Measurements from ENCODE around the gene RPP25L.
A peak's percentile ranks its signal among the peaks of the same experiment; 100 is the strongest.

Gene RPP25L

DNA sequence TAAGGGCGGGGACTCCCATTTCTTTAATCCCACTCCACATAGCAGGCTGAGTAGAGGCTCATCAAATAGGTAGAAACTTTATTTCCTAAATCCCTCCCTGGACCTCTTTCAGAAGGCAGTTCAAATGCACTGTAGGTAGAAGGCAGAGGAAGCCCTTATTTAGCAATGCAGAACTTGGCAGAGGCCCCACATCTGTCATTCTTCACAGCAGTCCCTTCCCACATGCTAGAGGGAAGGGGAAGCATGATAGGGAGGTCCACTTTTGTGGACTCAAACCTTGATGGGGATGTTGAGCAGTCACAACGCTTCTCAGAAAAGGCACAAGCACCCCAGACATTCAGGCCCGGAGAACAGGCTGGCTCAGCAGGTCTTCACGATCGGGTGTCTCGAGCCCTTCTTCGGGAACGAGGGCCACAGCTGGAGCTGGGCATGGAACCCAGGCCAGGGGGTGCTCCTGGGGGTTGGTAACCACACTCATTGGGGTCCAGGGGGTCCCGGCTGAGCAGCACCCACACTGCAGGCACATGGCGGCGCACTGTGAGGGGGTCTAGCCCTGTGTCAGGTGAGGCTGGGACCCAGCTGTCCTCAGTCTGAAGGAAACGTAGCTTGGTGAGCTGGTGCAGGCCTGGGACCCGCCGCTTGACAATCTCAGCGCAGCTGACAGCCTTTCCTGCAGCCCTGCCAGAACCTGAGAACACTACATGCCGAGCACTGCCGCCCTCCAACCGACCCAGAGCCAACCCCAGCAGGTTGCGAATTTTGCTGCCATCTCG lies 1.3 kb downstream of the RPP25L start:
- DNase-seq, result no peak

DNA sequence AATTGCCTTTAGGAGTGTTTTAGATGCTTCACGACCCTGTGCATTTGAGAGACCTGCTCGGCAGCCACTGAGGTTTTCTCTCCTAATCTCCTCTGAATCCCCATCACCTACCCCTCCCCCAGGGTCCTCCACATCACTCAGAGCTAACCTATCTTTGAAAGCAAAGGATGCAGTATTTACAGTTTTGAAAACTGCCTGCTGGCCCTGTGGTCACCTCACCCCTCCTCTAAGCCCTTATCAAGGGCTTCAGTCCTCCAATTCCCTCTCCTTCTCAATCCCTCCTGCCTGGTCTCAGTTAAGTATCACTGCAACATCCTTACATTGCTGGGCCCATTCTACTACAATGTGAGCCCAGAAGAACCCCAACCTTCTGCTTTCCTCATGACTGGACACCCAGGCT lies 4.6 kb downstream of the RPP25L start:
- DNase-seq, result no peak

DNA sequence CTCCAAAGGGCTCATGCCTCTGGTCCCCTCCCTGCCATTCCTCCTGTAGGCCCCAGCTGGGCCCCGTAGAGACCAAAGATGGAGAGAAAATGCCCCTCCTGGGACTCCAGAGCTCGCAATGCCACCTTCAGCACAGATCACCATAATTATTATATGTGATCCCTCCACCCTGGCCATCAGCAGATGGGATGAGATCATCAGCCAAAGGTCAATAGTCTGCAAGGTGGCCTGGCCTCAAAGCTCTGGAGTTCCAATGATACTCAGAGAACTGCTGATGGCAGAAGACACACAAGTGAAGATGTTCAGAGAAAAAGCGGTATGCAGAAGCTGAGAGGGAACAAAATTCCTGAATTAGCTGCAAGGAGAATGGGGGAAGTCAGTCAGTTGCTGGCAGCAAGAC lies 5.0 kb downstream of the RPP25L start:
- DNase-seq, result no peak

GRCh38 chr9:34606190-34606589 lies 5.7 kb downstream of the RPP25L start:
- no peak for DNase-seq

DNA sequence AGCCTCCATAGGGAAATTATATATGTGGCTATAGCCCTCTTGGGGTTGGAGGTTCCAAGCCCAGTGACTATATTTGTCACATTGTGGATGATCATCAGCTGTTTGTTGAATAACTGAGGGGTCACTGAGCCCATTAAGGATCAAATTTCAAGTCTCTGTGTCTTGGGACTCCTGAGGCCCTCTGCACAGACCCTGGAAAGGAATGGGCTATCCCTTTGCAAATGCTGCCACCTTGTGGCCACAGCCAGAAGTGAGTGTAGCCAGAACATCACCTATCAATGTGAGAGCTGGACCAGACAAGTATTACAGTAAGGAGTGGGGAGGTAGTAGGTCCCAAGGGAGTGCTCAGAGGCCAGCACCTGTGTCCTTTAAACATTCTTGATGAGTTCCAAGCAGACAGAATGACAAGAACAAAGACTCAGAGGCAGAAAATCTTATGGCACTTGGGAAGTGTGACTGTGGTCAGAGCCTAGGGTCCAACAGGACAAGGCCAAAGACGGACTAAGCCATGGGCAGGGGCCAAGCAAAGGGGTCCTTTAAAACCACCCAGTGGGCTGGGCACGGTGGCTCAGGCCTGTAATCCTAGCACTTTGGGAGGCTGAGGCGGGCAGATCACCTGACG lies 8.2 kb downstream of the RPP25L start:
- peak; percentile 85 to 87 for DNase-seq

- no peak for DNase-seq
Measured at GRCh38 chr9:34601937-34602573, 9.8 kb downstream of the RPP25L start.

GRCh38 chr9:34600908-34601307 lies 11.0 kb downstream of the RPP25L start:
- no peak for DNase-seq

DNA sequence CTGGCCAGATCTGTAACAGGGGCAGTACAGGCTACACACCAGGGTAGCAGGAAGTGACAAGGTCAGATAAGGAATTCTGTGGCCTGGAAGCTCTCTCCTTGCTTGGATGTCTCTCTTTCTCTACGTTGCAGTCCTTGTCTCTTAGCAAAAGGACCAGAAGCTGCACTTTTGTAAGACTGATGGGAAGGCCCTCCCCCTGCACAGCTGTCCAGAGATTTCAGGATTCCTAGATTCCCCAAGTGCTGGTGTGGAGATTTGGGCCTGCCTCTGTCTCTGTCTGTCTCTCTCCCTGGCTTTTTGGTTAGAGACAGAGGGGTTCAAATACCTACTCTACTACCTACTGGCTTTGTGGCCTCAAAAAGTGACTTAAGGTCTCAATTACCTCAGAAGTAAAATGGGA lies 12.4 kb downstream of the RPP25L start:
- no peak for DNase-seq

DNA sequence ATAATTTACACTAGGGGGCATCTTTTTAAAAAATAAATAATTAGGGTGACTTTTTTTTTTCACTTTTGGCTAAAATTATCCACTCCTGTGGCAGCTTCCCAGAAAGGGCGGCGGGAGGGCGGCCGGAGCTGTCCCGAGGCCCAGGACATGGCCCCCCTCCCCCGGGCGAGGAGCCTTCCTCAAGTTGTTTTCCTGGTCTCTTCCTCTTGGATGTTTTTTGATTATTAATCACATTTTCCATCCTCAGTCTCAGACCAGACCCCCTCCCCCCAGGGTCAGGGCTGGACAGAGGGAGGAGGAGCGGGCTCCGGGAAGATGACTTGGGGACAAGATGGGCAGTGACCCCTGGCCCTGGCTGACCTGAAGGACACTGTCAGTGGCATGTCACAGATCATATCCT lies 17.7 kb downstream of the RPP25L start:
- no peak for DNase-seq

GRCh38 chr9:34592895-34593601 lies 18.8 kb downstream of the RPP25L start:
- DNase-seq, result no peak

DNA sequence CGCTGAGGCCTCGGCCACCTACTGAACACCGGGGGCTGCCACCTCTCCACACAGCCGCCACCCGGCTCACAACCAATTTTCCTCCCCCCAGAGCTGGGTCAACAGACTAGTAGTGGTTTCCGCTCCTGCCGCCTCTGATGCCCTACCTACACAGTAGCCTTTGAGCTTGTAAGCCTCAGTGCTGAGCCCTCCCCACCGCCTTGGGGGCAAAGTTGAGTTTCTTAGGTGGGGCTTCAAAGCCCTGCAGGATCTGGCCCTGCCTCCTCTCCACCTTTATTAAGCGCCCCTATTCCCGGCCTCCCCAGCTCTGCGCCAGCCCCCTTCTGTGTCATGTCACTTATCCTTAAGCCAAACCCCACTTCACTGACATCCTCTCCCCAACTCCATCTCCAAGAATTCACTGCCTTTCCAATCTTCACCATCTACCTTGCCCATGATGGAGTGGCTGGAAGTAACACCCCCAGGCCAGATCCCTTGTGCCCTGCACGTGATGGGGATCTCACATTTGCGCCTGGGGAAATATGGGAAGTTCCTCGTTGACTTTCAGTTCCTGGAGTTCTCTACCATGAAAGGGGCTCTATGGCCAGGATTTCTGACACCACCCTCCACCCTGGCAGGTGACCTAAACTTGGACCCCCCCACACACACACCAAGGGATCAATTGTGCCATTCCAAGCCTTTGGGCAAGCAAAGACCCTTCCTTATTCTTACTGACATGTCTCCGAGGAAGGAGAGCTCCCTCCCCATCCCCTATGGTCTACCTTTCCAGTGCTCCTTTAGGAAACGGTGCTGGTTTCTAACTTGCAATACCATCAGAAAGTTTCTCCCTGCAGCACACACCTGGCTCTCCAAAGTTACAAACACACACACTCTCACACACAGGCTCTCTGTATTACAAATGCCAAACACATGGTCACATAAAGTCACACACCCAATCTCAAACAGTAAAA lies 19.7 kb downstream of the RPP25L start:
- DNase-seq, result no peak

GRCh38 chr9:34591248-34591916 lies 20.5 kb downstream of the RPP25L start:
- DNase-seq, result peak; percentile 84 to 88

DNA sequence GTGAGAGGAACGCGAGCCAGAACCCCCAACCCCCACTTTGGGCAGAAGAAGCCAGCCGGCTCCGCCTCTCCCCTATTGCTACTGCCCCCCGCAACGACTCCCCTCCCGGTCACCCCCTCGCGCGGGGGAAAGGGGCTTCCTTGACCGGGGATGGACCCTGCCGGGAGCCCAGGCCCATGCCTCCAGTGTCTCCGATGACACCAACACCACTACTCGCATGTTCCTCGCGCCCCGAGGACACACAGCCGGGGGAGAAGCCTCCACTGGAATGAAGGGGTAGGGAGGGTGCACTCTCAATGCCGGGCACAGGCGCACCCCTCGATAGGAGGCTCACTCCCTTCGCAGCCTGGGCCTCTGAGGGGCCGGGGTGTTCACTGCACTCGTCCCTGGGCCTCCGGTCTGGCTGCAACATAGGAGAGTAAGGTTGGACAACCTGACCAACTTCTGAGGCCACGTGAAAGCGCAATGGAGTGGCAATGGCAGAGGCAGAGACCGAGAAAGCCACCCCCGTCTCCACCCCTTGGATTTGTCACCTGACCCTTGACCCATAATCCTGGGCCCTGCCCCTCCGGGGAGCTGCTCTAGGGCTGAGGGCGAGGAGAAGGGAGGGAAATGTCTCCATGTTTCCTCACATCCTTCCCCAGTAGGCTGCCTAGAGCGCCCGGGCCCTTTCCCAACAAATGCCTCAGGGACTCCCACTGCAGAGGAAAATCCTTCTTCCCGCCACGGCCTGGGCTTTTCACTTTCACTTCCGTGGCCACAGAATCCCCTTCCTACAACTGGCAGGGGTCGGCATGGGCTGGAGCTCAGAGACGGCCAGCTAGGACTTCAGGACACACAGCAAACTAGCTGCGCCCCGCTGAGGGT lies 21.3 kb downstream of the RPP25L start:
- peak; percentile 28 to 30 for DNase-seq

DNA sequence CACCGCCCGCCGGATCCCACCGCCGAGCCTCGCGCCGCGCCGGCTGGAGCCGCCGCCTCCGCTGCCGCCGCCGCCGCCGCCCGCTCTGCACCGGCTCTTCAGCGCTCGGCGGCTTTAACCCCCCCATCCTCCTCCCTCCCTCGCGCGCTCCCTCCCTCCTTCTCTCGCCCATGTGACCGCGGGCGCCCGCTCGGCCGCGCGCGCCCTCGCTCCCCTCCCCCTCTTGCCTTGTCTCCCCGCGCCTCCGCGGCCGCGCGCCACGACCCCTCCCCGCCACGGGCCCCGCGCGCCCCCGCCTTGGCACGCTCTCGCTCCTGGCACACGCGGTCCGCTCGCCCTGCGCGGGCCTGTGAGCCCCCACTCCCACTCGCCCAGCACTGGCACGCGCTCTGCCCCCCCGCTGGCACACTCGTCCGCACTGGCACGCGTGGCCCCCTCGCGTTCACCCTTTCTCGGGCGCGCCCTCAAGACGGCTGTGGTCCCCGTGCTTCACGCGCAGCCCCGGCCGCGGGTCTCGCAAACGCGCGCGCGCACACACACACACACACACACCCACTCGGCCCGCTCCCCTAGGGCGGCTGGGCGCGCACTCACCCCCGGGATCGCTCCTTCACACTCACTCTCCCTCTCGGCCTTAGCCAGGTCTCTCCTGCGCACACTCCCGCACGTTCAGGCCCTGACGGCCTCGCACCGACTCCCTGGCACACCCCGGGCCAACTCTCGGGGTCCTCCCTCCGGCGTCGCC lies 22.1 kb downstream of the RPP25L start, which contains the start of gene CNTFR:
CNTFR (minus strand) TSS at position 89 of the 745 bp plus-strand sequence. CDS start 20,743 bp downstream, outside the sequence.
- DNase-seq, result peak in 1 of 2 experiments; percentile 19

- DNase-seq, result no peak
Measured at GRCh38 chr9:34588671-34589635, 22.9 kb downstream of the RPP25L start.

DNA sequence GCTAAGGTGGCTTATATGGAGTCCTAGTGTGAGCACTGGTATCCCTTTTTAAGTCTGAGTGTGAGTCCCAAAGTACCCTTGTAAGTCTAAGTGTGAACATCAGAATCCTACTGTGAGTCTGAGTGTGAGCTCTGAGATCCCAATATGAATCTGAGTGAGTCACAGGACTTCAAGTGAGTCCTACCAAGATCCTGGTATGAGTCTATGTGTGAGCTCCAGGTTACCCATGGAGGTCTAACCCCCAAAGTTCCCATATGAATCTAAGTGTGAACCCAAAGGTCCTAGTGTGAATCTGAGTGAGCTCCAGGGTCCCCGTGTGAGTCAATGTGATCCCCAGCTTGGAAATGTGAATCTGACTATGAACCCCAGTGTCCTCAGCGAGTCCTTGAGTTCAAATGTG lies 24.6 kb downstream of the RPP25L start:
- no peak for DNase-seq

- DNase-seq, result no peak
Measured at GRCh38 chr9:34585946-34586669, 25.8 kb downstream of the RPP25L start.

DNA sequence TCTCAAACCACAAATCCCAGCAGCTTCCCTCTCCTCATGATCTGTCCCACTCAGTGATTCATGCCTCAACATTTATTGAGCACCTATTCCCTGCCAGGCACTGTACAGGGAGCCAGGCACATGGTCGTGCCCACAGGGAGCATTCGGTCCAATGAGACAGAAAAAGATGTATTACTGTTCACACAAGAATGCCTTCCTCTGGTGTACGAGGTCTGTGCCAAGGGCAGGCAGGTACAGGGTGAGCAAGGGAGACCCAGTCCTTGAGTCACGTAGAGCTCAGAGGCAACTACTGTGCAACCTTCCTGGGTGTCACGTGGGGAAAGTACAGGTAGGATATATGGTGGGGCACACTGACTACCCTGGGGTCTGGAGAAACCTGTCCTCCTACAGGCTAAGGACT lies 26.9 kb downstream of the RPP25L start:
- DNase-seq, result no peak

Data from activated CD4-positive, alpha-beta T cell treated with anti-CD3 and anti-CD28 coated beads, Interleukin-2, amount 50 U/mL, for 48 hours (primary cell).